Duodenal mucosa (tissue), 2 donors: ENCODE measurements around the gene SP100.

Source experiments
- H3K27ac ChIP-seq: one replicate; pipeline ENCODE4 v1.7.0; 2013; ENCODE audit warnings: low read depth, low read length
- H3K27me3 ChIP-seq, 2 donors: one replicate each; pipeline ENCODE4 v1.7.0; 2013; ENCODE audit warnings: low read length in 2 of 2, control low read depth in 1 of 2; ENCODE audit not compliant: insufficient read depth in 2 of 2, control insufficient read depth in 1 of 2
- H3K36me3 ChIP-seq, 2 donors: one replicate each; pipeline ENCODE4 v1.7.0; 2013; ENCODE audit warnings: low read length in 2 of 2, control low read depth in 1 of 2; ENCODE audit not compliant: insufficient read depth in 2 of 2, control insufficient read depth in 1 of 2
- H3K4me1 ChIP-seq, 2 donors: one replicate each; pipeline ENCODE4 v1.7.0; 2013; ENCODE audit warnings: low read length in 2 of 2, control low read depth in 1 of 2; ENCODE audit not compliant: insufficient read depth in 2 of 2, control insufficient read depth in 1 of 2
- H3K4me3 ChIP-seq, 2 donors: one replicate each; pipeline ENCODE4 v1.7.0; 2013; ENCODE audit warnings: low read length in 2 of 2, low read depth in 1 of 2
- H3K9ac ChIP-seq, 2 donors: one replicate each; pipeline ENCODE4 v1.7.0; 2013; ENCODE audit warnings: low read length in 2 of 2, low read depth in 1 of 2
- H3K9me3 ChIP-seq, 2 donors: one replicate each; pipeline ENCODE4 v1.7.0; 2013; ENCODE audit warnings: low read length in 2 of 2, control low read depth in 1 of 2; ENCODE audit not compliant: control insufficient read depth in 1 of 2

The SP100 gene

DNA sequence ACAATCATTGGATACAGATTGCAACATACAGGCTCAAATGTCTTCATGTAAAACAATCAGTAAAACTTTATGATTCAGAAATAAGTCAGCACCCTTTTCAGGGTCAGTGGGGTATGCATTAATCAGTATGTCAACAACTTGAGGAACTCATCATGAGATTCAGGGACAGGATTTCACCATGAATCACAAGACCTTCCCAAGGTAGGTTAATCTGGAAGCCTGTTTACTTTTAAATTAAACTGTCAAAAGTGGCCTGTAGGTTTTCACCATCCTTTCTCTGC lies 104.8 kb downstream of the SP100 start:
- Histone ChIP-seq H3K9me3 (peaks cover 12 to 14% of the 10 kb centered on the region in 2 donors), H3K4me1 (no peaks in the 10 kb centered on the region), H3K9ac (no peak overlapping the region), H3K4me3 (no peak overlapping the region), H3K27me3 (no peaks in the 10 kb centered on the region), H3K27ac (no peak overlapping the region), H3K36me3 (peaks cover 0 to 4% of the 10 kb centered on the region in 2 donors)

DNA sequence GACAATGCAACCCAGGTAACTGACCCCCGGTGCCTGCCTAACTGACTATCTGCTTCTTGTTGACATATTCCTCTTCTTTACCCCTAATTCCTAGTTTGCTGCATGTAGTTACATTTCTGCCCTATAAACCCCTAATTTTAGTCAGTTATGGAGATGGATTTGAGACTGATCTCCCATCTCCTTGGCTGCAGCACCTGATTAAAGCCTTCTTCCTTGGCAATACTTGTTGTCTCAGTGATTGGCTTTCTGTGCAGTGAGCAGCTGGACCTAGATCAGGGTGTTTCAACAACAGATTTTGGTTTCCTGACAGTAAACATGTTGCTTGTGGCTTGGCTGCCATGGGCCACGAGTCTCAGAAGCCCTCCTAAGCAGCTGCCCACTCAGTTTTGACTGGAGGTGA lies 105.4 kb downstream of the SP100 start:
- H3K36me3 ChIP-seq, result peaks cover 0 to 4% of the 10 kb centered on the region in 2 donors
- no peaks in the 10 kb centered on the region for H3K27me3 ChIP-seq
- no peaks in the 10 kb centered on the region for H3K4me1 ChIP-seq
- peaks cover 12 to 14% of the 10 kb centered on the region in 2 donors for H3K9me3 ChIP-seq
- peak overlapping the region in 1 of 2 donors; percentile 21 for H3K4me3 ChIP-seq
- no peak overlapping the region for H3K27ac ChIP-seq
- H3K9ac ChIP-seq, result no peak overlapping the region

GRCh38 chr2:230525682-230526081 lies 109.7 kb downstream of the SP100 start:
- H3K4me3 ChIP-seq, result no peak overlapping the region

GRCh38 chr2:230537531-230537976 lies 121.6 kb downstream of the SP100 start:
- Histone ChIP-seq H3K9me3 (no peaks in the 10 kb centered on the region), H3K4me3 (no peak overlapping the region), H3K27ac (no peak overlapping the region), H3K36me3 (peaks cover under 1 to 8% of the 10 kb centered on the region in 2 donors), H3K27me3 (no peaks in the 10 kb centered on the region), H3K9ac (no peak overlapping the region), H3K4me1 (no peaks in the 10 kb centered on the region)

More at GRCh38 chr2:230525682-230526081, 109.7 kb downstream of the SP100 start:
- no peaks in the 10 kb centered on the region for H3K27me3 ChIP-seq
- H3K9me3 ChIP-seq, result peaks cover 12 to 21% of the 10 kb centered on the region in 2 donors
- no peak overlapping the region for H3K27ac ChIP-seq
- no peak overlapping the region for H3K9ac ChIP-seq
- H3K4me1 ChIP-seq, result no peaks in the 10 kb centered on the region
- peaks cover 0 to 4% of the 10 kb centered on the region in 2 donors for H3K36me3 ChIP-seq

- peaks cover 8% of the 10 kb centered on the region in 2 donors for H3K36me3 ChIP-seq
- H3K4me1 ChIP-seq, result no peaks in the 10 kb centered on the region
- H3K27ac ChIP-seq, result no peak overlapping the region
- H3K4me3 ChIP-seq, result no peak overlapping the region
- H3K9ac ChIP-seq, result no peak overlapping the region
- no peaks in the 10 kb centered on the region for H3K27me3 ChIP-seq
- no peaks in the 10 kb centered on the region for H3K9me3 ChIP-seq
These were observed 124.3 kb downstream of the SP100 start for GRCh38 chr2:230540332-230540731.

GRCh38 chr2:230541934-230542380 lies 126.0 kb downstream of the SP100 start:
- no peaks in the 10 kb centered on the region for H3K27me3 ChIP-seq
- no peaks in the 10 kb centered on the region for H3K4me1 ChIP-seq
- H3K27ac ChIP-seq, result no peak overlapping the region
- H3K9me3 ChIP-seq, result no peaks in the 10 kb centered on the region
- no peak overlapping the region for H3K4me3 ChIP-seq
- H3K36me3 ChIP-seq, result peaks cover 8% of the 10 kb centered on the region in 2 donors
- no peak overlapping the region for H3K9ac ChIP-seq

GRCh38 chr2:230542751-230543150 lies 126.8 kb downstream of the SP100 start:
- H3K36me3 ChIP-seq, result peaks cover 8% of the 10 kb centered on the region in 2 donors

DNA sequence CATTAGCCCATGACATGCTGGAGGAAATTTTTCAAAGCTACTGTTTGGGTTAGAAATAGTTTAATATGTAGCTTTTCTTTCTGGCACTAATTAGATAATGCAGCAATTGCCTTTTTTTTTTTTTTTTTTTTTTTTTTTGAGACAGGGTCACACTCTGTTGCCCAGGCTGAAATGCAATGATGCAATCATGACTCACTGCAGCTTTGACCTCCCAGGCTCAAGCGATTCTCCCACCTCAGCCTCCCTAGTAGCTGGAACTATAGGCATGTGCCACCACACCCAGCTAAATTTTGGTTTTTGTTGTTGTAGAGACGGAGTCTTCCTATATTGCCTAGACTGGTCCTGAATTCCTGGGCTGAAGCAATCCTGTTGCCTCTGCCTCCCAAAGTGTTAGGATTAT lies 136.2 kb downstream of the SP100 start:
- Histone ChIP-seq H3K4me3 (no peak overlapping the region), H3K9ac (no peak overlapping the region), H3K4me1 (no peaks in the 10 kb centered on the region), H3K27ac (no peak overlapping the region), H3K9me3 (no peaks in the 10 kb centered on the region), H3K36me3 (no peaks in the 10 kb centered on the region), H3K27me3 (no peaks in the 10 kb centered on the region)

More at GRCh38 chr2:230542751-230543150, 126.8 kb downstream of the SP100 start:
- H3K4me1 ChIP-seq, result no peaks in the 10 kb centered on the region
- no peak overlapping the region for H3K9ac ChIP-seq
- H3K27me3 ChIP-seq, result no peaks in the 10 kb centered on the region
- H3K4me3 ChIP-seq, result no peak overlapping the region
- H3K27ac ChIP-seq, result no peak overlapping the region
- no peaks in the 10 kb centered on the region for H3K9me3 ChIP-seq

DNA sequence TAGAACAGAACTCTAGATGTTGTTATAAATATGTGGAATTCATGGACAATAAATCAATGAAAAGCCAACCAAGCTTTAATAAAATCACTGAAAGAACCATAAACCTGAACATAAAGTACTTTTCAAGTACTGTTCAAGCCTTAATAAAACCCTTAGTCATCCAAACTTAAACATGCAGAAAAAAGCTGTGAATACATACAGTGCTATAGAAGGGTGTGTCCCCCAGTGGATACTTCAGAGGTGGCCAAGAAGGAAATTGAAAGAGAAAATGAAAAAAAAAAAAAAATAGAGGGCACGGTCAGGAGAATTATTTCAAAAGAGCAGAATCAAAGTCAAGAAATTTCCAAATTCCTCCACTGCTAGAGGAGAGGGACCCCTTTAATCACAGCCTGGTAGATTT lies 141.1 kb downstream of the SP100 start:
- no peak overlapping the region for H3K4me3 ChIP-seq
- no peak overlapping the region for H3K9ac ChIP-seq
- no peaks in the 10 kb centered on the region for H3K4me1 ChIP-seq
- H3K27me3 ChIP-seq, result no peaks in the 10 kb centered on the region
- no peak overlapping the region for H3K27ac ChIP-seq
- H3K9me3 ChIP-seq, result no peaks in the 10 kb centered on the region
- H3K36me3 ChIP-seq, result no peaks in the 10 kb centered on the region

DNA sequence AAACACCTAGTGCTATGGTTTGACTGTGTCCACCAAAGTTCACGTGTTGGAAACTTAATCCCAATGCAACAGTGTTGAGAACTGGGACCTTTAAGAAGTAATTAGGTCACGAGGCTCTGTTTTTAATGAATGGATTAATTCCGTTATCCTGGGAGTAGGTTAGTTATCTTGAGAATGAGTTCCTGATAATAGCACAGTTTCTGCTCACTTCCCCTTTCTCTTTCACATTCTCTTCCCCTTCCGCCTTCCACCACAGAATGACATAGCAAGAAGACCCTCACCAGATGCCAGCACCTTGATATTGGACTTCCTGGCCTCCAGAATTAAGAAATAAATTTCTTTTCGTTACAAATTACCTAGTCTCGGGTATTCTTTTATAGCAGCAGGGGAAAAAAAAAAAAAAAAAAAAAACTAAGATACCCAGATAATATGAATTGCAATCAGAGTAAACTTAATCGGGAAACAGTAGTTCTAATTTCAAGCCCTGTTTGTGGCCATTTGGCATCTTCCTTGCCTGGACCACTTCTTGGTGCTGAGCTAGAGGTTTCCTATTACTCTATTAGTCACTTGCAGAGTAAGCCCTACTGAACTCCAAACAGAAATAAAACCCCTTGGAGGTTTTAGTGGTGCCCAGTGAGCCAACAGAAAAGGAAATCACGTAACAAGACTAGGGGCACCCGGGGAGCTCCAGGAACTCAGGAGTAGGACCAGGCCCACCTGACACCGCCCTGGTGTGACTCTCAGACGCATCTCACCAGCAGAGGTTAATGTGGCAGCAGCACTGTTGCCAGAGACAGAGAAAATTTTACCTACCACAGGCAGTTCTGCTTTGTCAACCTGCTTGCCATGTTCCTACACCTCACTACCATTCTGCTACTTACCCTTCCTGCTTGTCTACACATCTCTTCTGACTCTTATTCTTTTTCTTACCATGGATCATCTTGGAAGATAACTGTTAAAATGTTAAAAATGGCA lies 149.1 kb downstream of the SP100 start:
- H3K36me3 ChIP-seq, result no peaks in the 10 kb centered on the region
- no peak overlapping the region for H3K9ac ChIP-seq
- no peaks in the 10 kb centered on the region for H3K9me3 ChIP-seq
- H3K27me3 ChIP-seq, result no peaks in the 10 kb centered on the region
- H3K4me1 ChIP-seq, result no peaks in the 10 kb centered on the region
- H3K27ac ChIP-seq, result no peak overlapping the region
- H3K4me3 ChIP-seq, result no peak overlapping the region
